Measurements from ENCODE around the gene CEMIP. TPM values are rescaled to one million over a fixed set of nuclear protein-coding genes. Genes with fewer than 3 reads are reported as not detected.

CEMIP gene
- total RNA-seq, 2 experiments from 2014 or later, result not detected

- H3K79me2 ChIP-seq (ENCODE audit: insufficient read depth, low read depth, low read length), result no peaks in the 10 kb centered on the region
- BruUV-seq (replicated peaks), result no TSS peak
- intact Hi-C loops (cut with micrococcal nuclease; ENCODE audit: unreplicated experiment), result no loop called here
- ChIA-PET POLR2A (no interaction called here), CTCF (ENCODE audit: unreplicated experiment) (no interaction called here)
- H3K36me3 ChIP-seq (ENCODE audit: insufficient read depth, low read length), result no peaks in the 10 kb centered on the region
- no peak for DNase-seq (ENCODE audit: low spot score)
- H3K9me3 ChIP-seq (ENCODE audit: low read length), result no peaks in the 10 kb centered on the region
- no peak overlapping the region for H3K4me3 ChIP-seq (ENCODE audit: low read depth, low read length, poor library complexity, severe bottlenecking)
- no peaks in the 10 kb centered on the region for H4K20me1 ChIP-seq (ENCODE audit: insufficient read depth, low read length)
- no peak for TF ChIP-seq EZH2phosphoT487 (IDR thresholded peaks at IDR 0.05; ENCODE audit: borderline replicate concordance, low read depth, low read length)
- TF ChIP-seq, protein P1, sequence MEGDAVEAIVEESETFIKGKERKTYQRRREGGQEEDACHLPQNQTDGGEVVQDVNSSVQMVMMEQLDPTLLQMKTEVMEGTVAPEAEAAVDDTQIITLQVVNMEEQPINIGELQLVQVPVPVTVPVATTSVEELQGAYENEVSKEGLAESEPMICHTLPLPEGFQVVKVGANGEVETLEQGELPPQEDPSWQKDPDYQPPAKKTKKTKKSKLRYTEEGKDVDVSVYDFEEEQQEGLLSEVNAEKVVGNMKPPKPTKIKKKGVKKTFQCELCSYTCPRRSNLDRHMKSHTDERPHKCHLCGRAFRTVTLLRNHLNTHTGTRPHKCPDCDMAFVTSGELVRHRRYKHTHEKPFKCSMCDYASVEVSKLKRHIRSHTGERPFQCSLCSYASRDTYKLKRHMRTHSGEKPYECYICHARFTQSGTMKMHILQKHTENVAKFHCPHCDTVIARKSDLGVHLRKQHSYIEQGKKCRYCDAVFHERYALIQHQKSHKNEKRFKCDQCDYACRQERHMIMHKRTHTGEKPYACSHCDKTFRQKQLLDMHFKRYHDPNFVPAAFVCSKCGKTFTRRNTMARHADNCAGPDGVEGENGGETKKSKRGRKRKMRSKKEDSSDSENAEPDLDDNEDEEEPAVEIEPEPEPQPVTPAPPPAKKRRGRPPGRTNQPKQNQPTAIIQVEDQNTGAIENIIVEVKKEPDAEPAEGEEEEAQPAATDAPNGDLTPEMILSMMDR (conservative IDR thresholded peaks at IDR 0.05; ENCODE audit: low read length), result no peak
- H2AFZ ChIP-seq (ENCODE audit: low read length), result no peak overlapping the region
- H3K4me1 ChIP-seq (ENCODE audit: insufficient read depth, low read length, poor library complexity, severe bottlenecking), result no peaks in the 10 kb centered on the region
- H3K9me2 ChIP-seq (ENCODE audit: insufficient read depth, low read length), result no peaks in the 10 kb centered on the region
- H3K4me2 ChIP-seq (ENCODE audit: low read length), result no peak overlapping the region
- no peak overlapping the region for H3K27ac ChIP-seq (ENCODE audit: low read depth, low read length, poor library complexity, severe bottlenecking)
Measured at GRCh38 chr15:80816049-80816653, 37.0 kb downstream of the CEMIP start.

GRCh38 chr15:80816936-80817335 is 37.8 kb downstream of the CEMIP start:
- Histone ChIP-seq H3K4me1 (ENCODE audit: insufficient read depth, low read length, poor library complexity, severe bottlenecking) (no peaks in the 10 kb centered on the region), H4K20me1 (ENCODE audit: insufficient read depth, low read length) (no peaks in the 10 kb centered on the region), H3K36me3 (ENCODE audit: insufficient read depth, low read length) (no peaks in the 10 kb centered on the region), H3K4me2 (ENCODE audit: low read length) (no peak overlapping the region), H3K9me3 (ENCODE audit: low read length) (no peaks in the 10 kb centered on the region), H3K27ac (ENCODE audit: low read depth, low read length, poor library complexity, severe bottlenecking) (no peak overlapping the region), H3K9me2 (ENCODE audit: insufficient read depth, low read length) (no peaks in the 10 kb centered on the region), H2AFZ (ENCODE audit: low read length) (no peak overlapping the region), H3K79me2 (ENCODE audit: insufficient read depth, low read depth, low read length) (no peaks in the 10 kb centered on the region), H3K4me3 (ENCODE audit: low read depth, low read length, poor library complexity, severe bottlenecking) (no peak overlapping the region)
- TF ChIP-seq, protein P1 (conservative IDR thresholded peaks at IDR 0.05; ENCODE audit: low read length), result no peak
- no peak for TF ChIP-seq EZH2phosphoT487 (IDR thresholded peaks at IDR 0.05; ENCODE audit: borderline replicate concordance, low read depth, low read length)
- DNase-seq (ENCODE audit: low spot score), result no peak
- ChIA-PET POLR2A (no interaction called here), CTCF (ENCODE audit: unreplicated experiment) (interaction anchor here (0.5 kb wide), 1 partner anchor 137 kb away, joined by 3 read pairs; no protein-coding TSS in a partner anchor)
- no TSS peak for BruUV-seq (replicated peaks)
- intact Hi-C loops (cut with micrococcal nuclease; ENCODE audit: unreplicated experiment), result no loop called here

GRCh38 chr15:80817901-80818300 is 38.7 kb downstream of the CEMIP start:
- Histone ChIP-seq H3K27ac (ENCODE audit: low read depth, low read length, poor library complexity, severe bottlenecking) (no peak overlapping the region), H3K36me3 (ENCODE audit: insufficient read depth, low read length) (no peaks in the 10 kb centered on the region), H2AFZ (ENCODE audit: low read length) (no peak overlapping the region), H3K9me3 (ENCODE audit: low read length) (no peaks in the 10 kb centered on the region), H3K4me3 (ENCODE audit: low read depth, low read length, poor library complexity, severe bottlenecking) (no peak overlapping the region), H3K79me2 (ENCODE audit: insufficient read depth, low read depth, low read length) (no peaks in the 10 kb centered on the region), H3K9me2 (ENCODE audit: insufficient read depth, low read length) (no peaks in the 10 kb centered on the region), H4K20me1 (ENCODE audit: insufficient read depth, low read length) (no peaks in the 10 kb centered on the region), H3K4me2 (ENCODE audit: low read length) (no peak overlapping the region), H3K4me1 (ENCODE audit: insufficient read depth, low read length, poor library complexity, severe bottlenecking) (no peaks in the 10 kb centered on the region)
- intact Hi-C loops (cut with micrococcal nuclease; ENCODE audit: unreplicated experiment), result no loop called here
- BruUV-seq (replicated peaks), result no TSS peak
- ChIA-PET POLR2A (no interaction called here), CTCF (ENCODE audit: unreplicated experiment) (no interaction called here)
- DNase-seq (ENCODE audit: low spot score), result no peak
- no peak for TF ChIP-seq EZH2phosphoT487 (IDR thresholded peaks at IDR 0.05; ENCODE audit: borderline replicate concordance, low read depth, low read length)

Measured in OCI-LY7 (cell line).